Measurements from ENCODE around the gene MORC2.

The MORC2 gene

DNA sequence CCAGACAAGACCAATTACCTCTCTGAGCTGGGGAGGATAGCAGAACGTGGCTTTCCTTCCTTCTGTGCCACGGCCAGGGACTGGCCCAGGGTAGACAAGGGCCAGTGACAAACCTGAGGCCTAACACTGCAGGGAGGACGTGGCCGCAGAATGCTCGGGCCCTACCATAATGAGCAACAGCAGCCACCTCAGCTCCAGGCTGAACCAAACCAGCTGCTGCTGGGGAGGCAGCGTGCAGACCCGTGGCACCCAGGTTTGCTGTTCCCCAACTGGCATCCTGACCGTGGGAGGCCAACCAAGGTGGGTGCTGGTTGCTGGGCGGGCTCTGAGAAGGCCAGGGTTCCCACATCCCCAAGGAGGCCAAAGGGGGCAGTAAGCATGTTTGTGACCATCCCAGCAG, 83.0 kb downstream of the MORC2 start:
- H3K4me3 ChIP-seq (ENCODE audit: low read depth, low read length), result no peak overlapping the region
- TF ChIP-seq, protein P1, sequence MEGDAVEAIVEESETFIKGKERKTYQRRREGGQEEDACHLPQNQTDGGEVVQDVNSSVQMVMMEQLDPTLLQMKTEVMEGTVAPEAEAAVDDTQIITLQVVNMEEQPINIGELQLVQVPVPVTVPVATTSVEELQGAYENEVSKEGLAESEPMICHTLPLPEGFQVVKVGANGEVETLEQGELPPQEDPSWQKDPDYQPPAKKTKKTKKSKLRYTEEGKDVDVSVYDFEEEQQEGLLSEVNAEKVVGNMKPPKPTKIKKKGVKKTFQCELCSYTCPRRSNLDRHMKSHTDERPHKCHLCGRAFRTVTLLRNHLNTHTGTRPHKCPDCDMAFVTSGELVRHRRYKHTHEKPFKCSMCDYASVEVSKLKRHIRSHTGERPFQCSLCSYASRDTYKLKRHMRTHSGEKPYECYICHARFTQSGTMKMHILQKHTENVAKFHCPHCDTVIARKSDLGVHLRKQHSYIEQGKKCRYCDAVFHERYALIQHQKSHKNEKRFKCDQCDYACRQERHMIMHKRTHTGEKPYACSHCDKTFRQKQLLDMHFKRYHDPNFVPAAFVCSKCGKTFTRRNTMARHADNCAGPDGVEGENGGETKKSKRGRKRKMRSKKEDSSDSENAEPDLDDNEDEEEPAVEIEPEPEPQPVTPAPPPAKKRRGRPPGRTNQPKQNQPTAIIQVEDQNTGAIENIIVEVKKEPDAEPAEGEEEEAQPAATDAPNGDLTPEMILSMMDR (IDR thresholded peaks at IDR 0.05; ENCODE audit: control insufficient read depth, extremely low read depth, insufficient read depth), result no peak
- DNase-seq (ENCODE audit: low read depth), result no peak

DNA sequence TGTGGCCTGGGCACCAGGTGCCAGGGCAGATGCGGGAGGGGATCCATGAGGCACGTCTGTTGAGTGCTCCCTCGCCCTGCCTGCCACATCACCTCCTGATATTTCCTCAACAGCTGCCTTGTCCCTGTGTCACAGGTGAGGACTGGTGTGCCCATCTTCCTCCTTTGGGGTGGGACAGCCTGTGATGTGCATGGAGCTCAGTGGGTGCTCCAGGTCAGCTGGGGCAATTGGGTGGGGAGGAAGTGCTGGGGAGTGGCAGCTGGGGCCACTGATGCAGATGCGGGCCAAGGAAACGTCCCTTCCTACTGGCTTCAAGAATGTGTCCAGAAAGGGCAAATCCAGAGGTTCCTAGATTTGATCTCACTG, 83.6 kb downstream of the MORC2 start:
- no peak overlapping the region for H3K4me3 ChIP-seq (ENCODE audit: low read depth, low read length)
- TF ChIP-seq, protein P1 (IDR thresholded peaks at IDR 0.05; ENCODE audit: control insufficient read depth, extremely low read depth, insufficient read depth), result no peak
- no peak for DNase-seq (ENCODE audit: low read depth)

DNA sequence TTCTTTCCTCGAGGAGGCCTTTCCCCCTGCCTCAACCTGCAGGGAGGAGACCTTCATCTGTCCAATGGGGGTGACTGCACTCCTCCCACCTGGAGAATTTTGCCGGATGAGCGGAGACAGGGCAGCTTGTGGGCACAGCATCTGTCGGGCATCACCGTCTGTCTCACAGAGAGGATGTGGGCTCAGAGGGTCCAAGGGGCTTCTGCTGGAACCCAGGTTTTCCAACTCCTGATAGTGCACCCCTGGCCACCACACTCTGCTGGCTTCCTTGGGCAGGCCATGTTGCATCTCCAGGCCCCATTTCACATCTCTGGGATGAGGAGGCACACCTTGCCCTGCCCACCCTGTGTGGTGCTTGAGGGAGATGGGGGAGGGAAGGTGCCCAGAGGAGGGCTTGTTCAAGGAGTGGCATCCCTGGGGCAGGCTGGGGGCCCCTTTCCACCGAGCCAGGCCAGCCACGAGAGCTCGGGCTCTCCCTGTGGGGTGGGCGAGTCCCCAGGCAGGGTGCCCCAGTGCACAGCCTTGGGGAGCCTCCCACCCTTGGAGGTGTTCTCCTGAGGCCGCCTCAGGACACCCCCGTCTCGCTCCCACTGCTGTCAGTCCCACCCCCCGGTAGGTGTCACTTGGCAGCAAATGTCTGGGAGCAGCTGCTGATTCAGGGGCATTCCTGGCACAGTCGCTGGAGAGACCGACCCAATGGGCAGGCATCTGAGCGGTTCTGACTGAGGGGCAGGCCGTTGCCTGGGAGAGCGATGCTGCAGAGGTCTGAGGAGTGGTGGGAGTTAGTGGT, 84.2 kb downstream of the MORC2 start:
- TF ChIP-seq, protein P1 (IDR thresholded peaks at IDR 0.05; ENCODE audit: control insufficient read depth, extremely low read depth, insufficient read depth), result no peak
- no peak overlapping the region for H3K4me3 ChIP-seq (ENCODE audit: low read depth, low read length)
- no peak for DNase-seq (ENCODE audit: low read depth)

DNA sequence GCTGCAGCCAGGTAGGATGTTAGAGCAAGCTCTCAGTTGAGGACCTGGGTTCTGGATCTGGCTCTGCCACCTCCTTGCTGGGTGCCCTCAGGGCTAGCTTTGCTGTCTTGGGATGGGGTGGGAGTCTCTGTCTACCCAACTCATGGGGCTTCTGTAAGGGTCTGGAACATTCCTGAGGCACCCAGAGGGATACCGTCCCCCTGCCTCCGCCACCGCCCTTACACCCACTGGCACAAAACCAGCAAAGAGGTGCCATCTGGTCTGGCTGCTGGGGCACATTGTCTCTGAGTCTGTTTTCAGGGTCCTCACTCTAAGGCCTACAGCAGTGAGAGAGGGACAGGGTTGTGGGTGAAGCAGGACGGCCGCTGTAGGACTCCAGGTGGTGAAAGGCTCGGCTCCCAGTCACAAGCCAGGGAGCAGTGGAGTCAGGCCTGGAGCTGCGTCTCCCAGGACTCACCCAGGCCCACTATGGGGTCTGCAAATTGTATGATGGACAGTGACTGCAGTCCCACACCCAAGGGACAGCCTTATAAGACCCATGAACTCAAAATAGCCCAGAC, 84.9 kb downstream of the MORC2 start:
- TF ChIP-seq, protein P1 (IDR thresholded peaks at IDR 0.05; ENCODE audit: control insufficient read depth, extremely low read depth, insufficient read depth), result no peak
- DNase-seq (ENCODE audit: low read depth), result no peak
- no peak overlapping the region for H3K4me3 ChIP-seq (ENCODE audit: low read depth, low read length)

DNA sequence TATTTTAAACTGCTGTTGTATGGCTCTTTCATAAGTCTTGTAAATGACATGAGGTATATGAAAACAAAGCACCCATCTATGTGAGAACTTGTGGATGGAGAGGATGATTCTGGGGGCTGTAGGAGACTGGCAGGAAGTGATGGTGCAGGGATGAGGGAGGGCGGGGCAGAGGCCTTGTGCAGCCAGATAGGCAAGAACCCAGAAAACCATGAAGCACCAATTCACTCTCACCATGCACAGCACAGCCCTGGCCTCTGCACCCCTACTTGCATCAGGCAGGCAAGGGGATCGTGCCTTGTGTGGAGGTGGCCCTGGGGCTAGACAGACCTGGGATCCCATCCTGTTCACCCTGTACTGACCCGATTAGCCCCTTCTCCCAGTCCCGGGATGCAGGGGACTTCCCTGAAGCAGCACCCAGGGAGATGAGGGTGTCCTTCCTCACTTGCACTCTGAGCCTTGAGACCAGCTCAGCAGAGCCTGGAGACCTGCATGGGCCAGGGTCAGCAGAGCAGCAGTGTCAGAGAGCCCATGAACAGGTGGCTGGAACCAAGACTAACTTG, 85.5 kb downstream of the MORC2 start:
- no peak overlapping the region for H3K4me3 ChIP-seq (ENCODE audit: low read depth, low read length)
- no peak for DNase-seq (ENCODE audit: low read depth)
- TF ChIP-seq, protein P1 (IDR thresholded peaks at IDR 0.05; ENCODE audit: control insufficient read depth, extremely low read depth, insufficient read depth), result no peak

DNA sequence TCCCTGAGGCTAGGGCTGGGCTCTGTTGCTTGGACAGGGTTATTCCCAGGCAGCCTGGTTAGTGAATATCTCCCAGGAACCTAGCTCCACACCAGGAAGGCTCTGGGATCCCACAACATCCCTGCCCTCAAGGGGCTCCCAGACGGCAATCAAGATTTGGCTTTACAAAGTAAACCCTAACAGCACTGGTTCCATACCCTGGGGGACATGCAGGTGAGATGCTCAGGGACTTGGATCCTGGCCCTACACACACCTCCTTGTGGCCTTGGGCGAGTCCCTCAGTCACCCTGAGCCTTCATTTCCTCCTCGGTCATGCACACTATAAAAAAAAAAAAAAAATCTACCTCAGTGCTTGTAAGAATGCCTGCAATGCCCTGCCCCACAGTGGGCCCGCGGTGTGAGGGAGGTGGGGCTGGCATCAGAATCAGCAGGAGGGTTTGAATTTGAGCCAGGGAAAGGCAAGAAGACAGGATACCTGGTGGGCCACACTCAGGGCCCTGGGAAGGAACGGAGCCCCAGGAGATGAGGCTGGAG, 86.3 kb downstream of the MORC2 start:
- DNase-seq (ENCODE audit: low read depth), result no peak
- TF ChIP-seq, protein P1 (IDR thresholded peaks at IDR 0.05; ENCODE audit: control insufficient read depth, extremely low read depth, insufficient read depth), result no peak
- H3K4me3 ChIP-seq (ENCODE audit: low read depth, low read length), result no peak overlapping the region
